Activated CD4-positive, alpha-beta T cell treated with anti-CD3 and anti-CD28 coated beads, Interleukin-2, amount 10 ng/mL, durations not matched to agents 7 days and 5 days (primary cell): ENCODE measurements around the gene ZNF764. TPM values are rescaled to one million over a fixed set of nuclear protein-coding genes. Genes with fewer than 3 reads are reported as not detected.
"Not testable (repeated sequence)": the region's sequence is repeated elsewhere in the genome, so short reads cannot be mapped to it uniquely, and the experiment has no call there.

Experiments
- CTCF ChIA-PET: fragments of 350-600 bp; sonication (Branson Sonifier 250); formaldehyde crosslinking; loops from one replicate; lab custom pipeline; 2021; ENCODE audit warnings: antibody characterized with exemption; lab: Charles Lee
- POLR2A ChIA-PET: fragments of 350-600 bp; sonication (Branson Sonifier 250); formaldehyde crosslinking; loops from one replicate; lab custom pipeline; 2021; ENCODE audit warnings: antibody characterized with exemption; lab: Charles Lee
- DNase-seq: peaks from one replicate; pipeline ENCODE4 v3.0.0-alpha.2; 2020
- H3K27ac Mint-ChIP-seq: one replicate; pipeline ENCODE4 v1.8.0; 2021; ENCODE audit warnings: mild to moderate bottlenecking, moderate library complexity, mixed read lengths
- H3K27me3 Mint-ChIP-seq: one replicate; pipeline ENCODE4 v1.8.0; 2021; ENCODE audit warnings: mixed read lengths
- H3K36me3 Mint-ChIP-seq: one replicate; pipeline ENCODE4 v1.8.0; 2021; ENCODE audit warnings: low read depth, mixed read lengths
- H3K4me1 Mint-ChIP-seq: one replicate; pipeline ENCODE4 v1.8.0; 2021; ENCODE audit warnings: mixed read lengths
- H3K4me3 Mint-ChIP-seq: one replicate; pipeline ENCODE4 v1.8.0; 2021; ENCODE audit warnings: mild to moderate bottlenecking, moderate library complexity, mixed read lengths
- H3K9me3 Mint-ChIP-seq: one replicate; pipeline ENCODE4 v1.8.0; 2021; ENCODE audit warnings: mixed read lengths
- total RNA-seq, 2 experiments: library from RNA; stranded (reverse); gene quantifications; one replicate each; pipeline ENCODE4 v1.2.3, GENCODE V29; 2021

Gene ZNF764
- total RNA-seq, 2 experiments from 2014 or later, result 17.5 to 18.2 TPM

GRCh38 chr16:30530163-30531037 is 27.8 kb downstream of the ZNF764 start:
- Mint-ChIP-seq H3K4me1 (peaks cover 44% of the 10 kb centered on the region), H3K27me3 (no peaks in the 10 kb centered on the region), H3K27ac (peak overlapping the region; percentile 57)

GRCh38 chr16:30528799-30529457 is 29.2 kb downstream of the ZNF764 start:
- Mint-ChIP-seq H3K27me3 (no peaks in the 10 kb centered on the region), H3K27ac (peak overlapping the region; percentile 50), H3K9me3 (no peaks in the 10 kb centered on the region), H3K4me1 (peaks cover 46% of the 10 kb centered on the region), H3K4me3 (no peak overlapping the region), H3K36me3 (peaks cover 15% of the 10 kb centered on the region)
- POLR2A ChIA-PET, result no interaction called here
- CTCF ChIA-PET, result interaction anchor here (0.9 to 2.9 kb wide), 6 partner anchors 20 to 87 kb away, joined by 3 to 10 read pairs (median 4); partner anchors contain the start of gene ZNF764
- DNase-seq, result no peak

More at GRCh38 chr16:30530163-30531037, 27.8 kb downstream of the ZNF764 start:
- CTCF ChIA-PET, result interaction anchor here (0.7 to 2.9 kb wide), 9 partner anchors 11 to 201 kb away, joined by 3 to 10 read pairs (median 3); partner anchors contain the start of gene ZNF764
- no peaks in the 10 kb centered on the region for H3K9me3 Mint-ChIP-seq
- no peak for DNase-seq
- no peak overlapping the region for H3K4me3 Mint-ChIP-seq
- POLR2A ChIA-PET, result no interaction called here
- H3K36me3 Mint-ChIP-seq, result peaks cover 15% of the 10 kb centered on the region

- Mint-ChIP-seq H3K4me1 (peaks cover 40% of the 10 kb centered on the region), H3K27ac (peak overlapping the region; percentile 68), H3K27me3 (no peaks in the 10 kb centered on the region), H3K9me3 (no peaks in the 10 kb centered on the region), H3K4me3 (peak overlapping the region; percentile 70), H3K36me3 (peaks cover 8% of the 10 kb centered on the region)
- POLR2A ChIA-PET, result interaction anchor here (0.5 to 0.6 kb wide), 2 partner anchors 30 to 69 kb away, joined by 3 read pairs; no protein-coding TSS in a partner anchor
- CTCF ChIA-PET, result interaction anchor here (1.0 to 2.2 kb wide), 5 partner anchors 8 to 88 kb away, joined by 3 to 8 read pairs (median 5); partner anchors contain the start of gene ZNF764
- no peak for DNase-seq
Observed at GRCh38 chr16:30527635-30528178, 30.5 kb downstream of the ZNF764 start.

GRCh38 chr16:30526823-30527634 is 31.1 kb downstream of the ZNF764 start:
- Mint-ChIP-seq H3K27me3 (no peaks in the 10 kb centered on the region), H3K4me1 (peaks cover 40% of the 10 kb centered on the region), H3K4me3 (peak overlapping the region; percentile 70), H3K9me3 (no peaks in the 10 kb centered on the region), H3K36me3 (peaks cover 12% of the 10 kb centered on the region), H3K27ac (peak overlapping the region; percentile 68)
- ChIA-PET CTCF (interaction anchor here (0.6 to 2.2 kb wide), 7 partner anchors 9 to 88 kb away, joined by 3 to 8 read pairs (median 4); partner anchors contain the start of gene ZNF764), POLR2A (interaction anchor here (0.5 to 0.6 kb wide), 3 partner anchors 30 to 221 kb away, joined by 3 read pairs; no protein-coding TSS in a partner anchor)
- peak; percentile 94 for DNase-seq

GRCh38 chr16:30526137-30526822 is 31.9 kb downstream of the ZNF764 start, which contains the start of gene ZNF768:
ZNF768 (minus strand) TSS chr16:30526566; CDS start chr16:30526413, 153 bp downstream.
- CTCF ChIA-PET, result interaction anchor here (1.0 to 2.9 kb wide), 5 partner anchors 8 to 117 kb away, joined by 3 to 15 read pairs (median 5); partner anchors contain the start of gene ZNF747

GRCh38 chr16:30525844-30526136 is 32.4 kb downstream of the ZNF764 start:
- Mint-ChIP-seq H3K4me1 (peaks cover 36% of the 10 kb centered on the region), H3K27ac (no peak overlapping the region), H3K9me3 (no peaks in the 10 kb centered on the region), H3K27me3 (no peaks in the 10 kb centered on the region), H3K36me3 (peaks cover 11% of the 10 kb centered on the region), H3K4me3 (peak overlapping the region; percentile 75)
- POLR2A ChIA-PET, result no interaction called here
- no peak for DNase-seq
- CTCF ChIA-PET, result interaction anchor here (1.2 to 2.9 kb wide), 4 partner anchors 9 to 116 kb away, joined by 4 to 15 read pairs (median 5); partner anchors contain the start of gene ZNF747

More at GRCh38 chr16:30526137-30526822, 31.9 kb downstream of the ZNF764 start, which contains the start of gene ZNF768:
- H3K9me3 Mint-ChIP-seq, result no peaks in the 10 kb centered on the region
- POLR2A ChIA-PET, result no interaction called here
- peaks cover 14% of the 10 kb centered on the region for H3K36me3 Mint-ChIP-seq
- peak within 1 kb of the TSS; percentile 68 for H3K27ac Mint-ChIP-seq
- H3K27me3 Mint-ChIP-seq, result no peaks in the 10 kb centered on the region
- H3K4me1 Mint-ChIP-seq, result peaks cover 40% of the 10 kb centered on the region
- H3K4me3 Mint-ChIP-seq, result peak within 1 kb of the TSS; percentile 75
- DNase-seq, result no peak

GRCh38 chr16:30524575-30525568 is 33.3 kb downstream of the ZNF764 start:
- Mint-ChIP-seq H3K27me3 (no peaks in the 10 kb centered on the region), H3K36me3 (peaks cover 17% of the 10 kb centered on the region), H3K27ac (no peak overlapping the region), H3K4me3 (peak overlapping the region; percentile 36), H3K4me1 (peaks cover 28% of the 10 kb centered on the region), H3K9me3 (no peaks in the 10 kb centered on the region)
- ChIA-PET CTCF (interaction anchor here (0.6 to 2.9 kb wide), 10 partner anchors 10 to 115 kb away, joined by 3 to 15 read pairs (median 3); partner anchors contain the start of gene ZNF747), POLR2A (interaction anchor here (1.0 kb wide), 1 partner anchor 95 kb away, joined by 3 read pairs; the partner anchor contains the start of gene DCTPP1)
- DNase-seq, result no peak

GRCh38 chr16:30523768-30524574 is 34.2 kb downstream of the ZNF764 start:
- DNase-seq, result no peak
- H3K27ac Mint-ChIP-seq, result peak overlapping the region; percentile 54
- H3K4me3 Mint-ChIP-seq, result peak overlapping the region; percentile 36
- no peaks in the 10 kb centered on the region for H3K27me3 Mint-ChIP-seq
- POLR2A ChIA-PET, result interaction anchor here (1.0 kb wide), 1 partner anchor 94 kb away, joined by 3 read pairs; the partner anchor contains the start of gene DCTPP1
- peaks cover 26% of the 10 kb centered on the region for H3K36me3 Mint-ChIP-seq
- H3K4me1 Mint-ChIP-seq, result peaks cover 32% of the 10 kb centered on the region
- CTCF ChIA-PET, result interaction anchor here (0.6 to 2.9 kb wide), 7 partner anchors 9 to 103 kb away, joined by 3 to 15 read pairs (median 3); partner anchors contain the start of gene ZNF747
- no peaks in the 10 kb centered on the region for H3K9me3 Mint-ChIP-seq

GRCh38 chr16:30522702-30523463 is 35.3 kb downstream of the ZNF764 start:
- H3K9me3 Mint-ChIP-seq, H3K4me3 Mint-ChIP-seq, POLR2A ChIA-PET, DNase-seq, H3K27me3 Mint-ChIP-seq: not testable (repeated sequence)
- CTCF ChIA-PET, result interaction anchor here (0.8 to 1.5 kb wide), 4 partner anchors 31 to 171 kb away, joined by 3 read pairs; no protein-coding TSS in a partner anchor
- Mint-ChIP-seq H3K27ac (peak overlapping the region; percentile 25), H3K36me3 (peaks cover 34% of the 10 kb centered on the region), H3K4me1 (peaks cover 28% of the 10 kb centered on the region)
